GM06990 (cell line): ENCODE results near the gene SLC22A4.
A peak's percentile ranks its signal among the peaks of the same experiment; 100 is the strongest.

Source experiments
- DNase-seq: peaks from one replicate; pipeline ENCODE4 v3.0.0-alpha.2; 2011; ENCODE audit not compliant: insufficient read length; ENCODE audit errors: extremely low read depth
- H3K27me3 ChIP-seq: replicated peaks from 2 replicates; pipeline ENCODE4 v1.6.0; 2011; ENCODE audit warnings: low read length; ENCODE audit not compliant: control insufficient read depth, insufficient read depth
- H3K36me3 ChIP-seq: 2 replicates; pipeline ENCODE4 v1.5.1; 2011; ENCODE audit warnings: low read length; ENCODE audit not compliant: control insufficient read depth, insufficient read depth
- H3K4me3 ChIP-seq: replicated peaks from 2 replicates; pipeline ENCODE4 v1.5.1; 2011; ENCODE audit warnings: low read depth, mild to moderate bottlenecking, control low read depth, low read length
- CTCF ChIP-seq: IDR thresholded peaks from 2 replicates; pipeline ENCODE4 v1.5.1; 2011; ENCODE audit warnings: low read length, control low read depth, mild to moderate bottlenecking, inconsistent platforms; ENCODE audit not compliant: insufficient read depth, poor library complexity, severe bottlenecking

Gene SLC22A4

GRCh38 chr5:132267931-132268768, 26.0 kb upstream of the SLC22A4 start:
- Histone ChIP-seq H3K27me3 (no peaks in the 10 kb centered on the region; the same call in 1 of the 2 replicates), H3K4me3 (no peak overlapping the region), H3K36me3 (no peaks in the 10 kb centered on the region)
- no peak for DNase-seq
- TF ChIP-seq CTCF = no peak

GRCh38 chr5:132268769-132269551, 25.2 kb upstream of the SLC22A4 start:
- no peaks in the 10 kb centered on the region; the same call in 1 of the 2 replicates for H3K27me3 ChIP-seq
- peak; percentile 64 for DNase-seq
- no peak overlapping the region for H3K4me3 ChIP-seq
- H3K36me3 ChIP-seq = no peaks in the 10 kb centered on the region
- no peak for TF ChIP-seq CTCF

GRCh38 chr5:132269635-132270334, 24.4 kb upstream of the SLC22A4 start:
- TF ChIP-seq CTCF = no peak
- Histone ChIP-seq H3K4me3 (no peak overlapping the region), H3K36me3 (no peaks in the 10 kb centered on the region), H3K27me3 (no peaks in the 10 kb centered on the region; the same call in 1 of the 2 replicates)
- no peak for DNase-seq

- no peak overlapping the region for H3K4me3 ChIP-seq
- H3K27me3 ChIP-seq = no peaks in the 10 kb centered on the region; the same call in 1 of the 2 replicates
- TF ChIP-seq CTCF = no peak
- no peak for DNase-seq
- H3K36me3 ChIP-seq = no peaks in the 10 kb centered on the region
Observed at GRCh38 chr5:132270335-132270665, 23.9 kb upstream of the SLC22A4 start.

- Histone ChIP-seq H3K4me3 (no peak overlapping the region), H3K36me3 (no peaks in the 10 kb centered on the region), H3K27me3 (no peaks in the 10 kb centered on the region; the same call in 1 of the 2 replicates)
- no peak for DNase-seq
- no peak for TF ChIP-seq CTCF
Observed at GRCh38 chr5:132270706-132271105, 23.5 kb upstream of the SLC22A4 start.
